GM13977 (cell line): ENCODE data around the gene HSD11B2.

Experiments used
- DNase-seq: peaks from one replicate; pipeline ENCODE4 v3.0.0; 2012; ENCODE audit warnings: low spot score
- CTCF ChIP-seq: IDR thresholded peaks from 2 replicates; pipeline ENCODE4 v1.5.1; 2012; ENCODE audit warnings: mild to moderate bottlenecking, control low read depth; ENCODE audit not compliant: insufficient read depth; ENCODE audit errors: extremely low read depth, missing control alignments
- in situ Hi-C: fragments of 300-500 bp; cut with MboI; formaldehyde crosslinking; loops from one replicate; pipeline ENCODE4 v1.12.0; 2022; ENCODE audit warnings: low sequenced_read_pairs, low pct_unique_long_range_greater_than_20kb, mixed read lengths, inconsistent platforms; ENCODE audit not compliant: unreplicated experiment

Gene HSD11B2

GRCh38 chr16:67444259-67445125, 13.6 kb downstream of the HSD11B2 start:
- no peak for TF ChIP-seq CTCF
- DNase-seq = no peak
- in situ Hi-C loops = no loop called here

DNA sequence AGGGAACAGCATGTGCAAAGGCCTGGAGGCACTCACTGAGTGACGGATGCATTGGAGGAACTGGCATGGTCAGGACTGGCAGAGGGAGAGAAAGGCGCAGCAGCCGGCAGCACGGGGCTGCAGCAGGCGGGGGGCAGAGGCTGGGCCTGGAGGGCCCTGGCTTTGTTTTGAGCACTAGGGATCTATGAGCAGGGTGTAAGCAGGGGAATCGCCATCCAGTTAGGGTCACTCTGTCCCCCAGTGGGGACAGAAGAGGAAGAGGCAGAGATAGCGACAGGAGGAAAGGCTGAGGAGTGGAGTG, 14.2 kb downstream of the HSD11B2 start:
- no peak for TF ChIP-seq CTCF
- in situ Hi-C loops = no loop called here
- DNase-seq = no peak

DNA sequence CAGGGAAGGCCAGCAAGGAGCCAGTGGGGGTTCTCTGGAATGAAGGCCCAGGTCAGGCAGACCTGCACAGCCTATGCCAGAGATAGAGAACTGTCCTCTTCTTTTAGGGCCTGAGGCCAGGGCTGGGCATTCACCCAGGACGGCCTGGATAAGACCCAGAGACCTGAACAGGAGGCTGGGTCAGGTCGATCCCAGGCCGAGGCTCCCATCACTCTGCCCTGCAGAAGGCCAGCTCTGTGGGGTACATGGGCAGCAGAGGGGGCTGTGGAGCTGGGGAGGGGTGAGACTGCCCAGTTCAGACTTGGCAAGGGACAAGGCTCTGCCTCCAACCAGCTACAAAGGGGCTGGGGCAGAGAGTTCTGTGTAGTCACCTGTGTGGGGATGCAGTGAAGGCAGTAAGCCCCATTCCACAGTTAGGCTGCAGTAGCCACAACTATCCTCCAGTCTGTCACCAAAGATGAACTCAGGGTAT, 14.6 kb downstream of the HSD11B2 start:
- no peak for DNase-seq

DNA sequence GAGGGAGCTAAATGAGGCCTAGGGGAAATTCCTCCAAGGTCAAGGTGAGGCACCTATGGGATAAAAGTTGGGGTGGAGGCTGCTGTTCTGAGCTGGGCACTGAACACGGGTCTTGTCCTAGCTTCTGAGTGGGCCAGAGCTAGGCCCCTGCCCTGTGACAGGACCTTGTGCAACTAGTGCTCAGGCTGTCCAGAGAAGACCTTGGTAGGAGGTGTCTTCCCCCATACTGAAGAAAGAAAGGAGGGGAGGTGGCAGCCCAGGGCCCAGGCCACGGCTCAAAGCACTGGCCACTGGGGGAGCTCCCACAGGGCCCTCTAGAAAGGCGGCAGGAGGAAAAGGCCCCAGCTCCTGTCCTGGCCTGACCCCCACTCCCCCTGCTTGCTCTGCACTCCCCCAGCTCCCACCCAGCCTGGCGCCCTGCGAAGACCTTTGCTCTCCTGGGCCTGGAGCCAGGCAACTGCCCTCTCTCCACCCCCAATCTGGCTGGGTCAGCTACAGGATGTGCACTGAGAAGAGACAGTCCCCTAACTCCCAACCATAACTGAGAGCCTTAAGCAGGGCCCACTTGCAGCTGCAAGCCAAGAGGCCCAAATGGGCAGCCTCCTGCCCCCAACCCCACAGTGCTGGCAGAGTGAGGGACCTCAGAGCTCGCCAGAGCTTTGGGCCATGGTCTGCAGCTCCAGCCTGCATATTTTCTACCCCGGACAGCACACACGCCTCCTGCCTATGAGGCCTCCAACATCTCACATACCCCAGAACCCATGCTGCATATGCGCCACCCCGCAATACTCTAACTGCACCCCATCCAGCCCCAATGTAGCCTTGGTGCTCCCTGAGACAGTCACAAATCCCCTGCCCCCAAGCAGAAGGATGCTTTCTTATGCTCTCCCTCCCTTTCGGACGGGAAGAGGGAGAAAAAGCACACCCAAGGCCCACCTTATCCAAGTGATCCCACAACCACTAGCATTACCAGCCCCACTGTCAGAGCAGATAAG, 15.3 kb downstream of the HSD11B2 start:
- in situ Hi-C loops = no loop called here
- TF ChIP-seq CTCF = no peak
- DNase-seq = no peak

More for the DNA sequence above, 14.6 kb downstream of the HSD11B2 start:
- peak; percentile 1 for TF ChIP-seq CTCF
- in situ Hi-C loops = no loop called here

DNA sequence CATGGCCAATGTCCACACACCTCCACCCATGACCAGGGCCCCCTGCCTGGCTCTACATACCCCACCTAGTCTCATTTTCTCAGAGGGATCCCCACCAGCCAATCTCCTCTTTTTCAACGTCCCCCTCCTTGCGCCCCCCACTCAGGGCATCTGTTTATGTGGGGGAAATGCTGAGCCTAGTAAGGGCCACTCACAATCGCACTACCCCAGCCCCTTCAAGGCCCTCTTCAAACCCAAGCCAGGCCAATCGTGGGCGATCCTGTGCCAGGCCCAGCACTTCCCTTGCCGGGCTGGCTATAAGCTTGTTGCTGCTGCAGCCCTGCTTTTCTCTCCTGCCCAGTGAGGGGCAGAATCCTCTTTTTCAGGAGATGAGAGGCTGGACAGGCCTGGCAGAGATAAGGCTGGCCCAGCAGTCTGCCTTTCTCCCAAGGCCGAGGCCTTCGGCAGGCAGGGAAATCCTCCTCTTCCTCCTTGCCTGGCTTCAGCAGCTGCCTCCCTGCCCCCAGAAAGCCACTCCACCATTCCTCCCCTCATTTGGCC, 16.1 kb downstream of the HSD11B2 start:
- in situ Hi-C loops = no loop called here
- DNase-seq = no peak
- TF ChIP-seq CTCF = no peak

DNA sequence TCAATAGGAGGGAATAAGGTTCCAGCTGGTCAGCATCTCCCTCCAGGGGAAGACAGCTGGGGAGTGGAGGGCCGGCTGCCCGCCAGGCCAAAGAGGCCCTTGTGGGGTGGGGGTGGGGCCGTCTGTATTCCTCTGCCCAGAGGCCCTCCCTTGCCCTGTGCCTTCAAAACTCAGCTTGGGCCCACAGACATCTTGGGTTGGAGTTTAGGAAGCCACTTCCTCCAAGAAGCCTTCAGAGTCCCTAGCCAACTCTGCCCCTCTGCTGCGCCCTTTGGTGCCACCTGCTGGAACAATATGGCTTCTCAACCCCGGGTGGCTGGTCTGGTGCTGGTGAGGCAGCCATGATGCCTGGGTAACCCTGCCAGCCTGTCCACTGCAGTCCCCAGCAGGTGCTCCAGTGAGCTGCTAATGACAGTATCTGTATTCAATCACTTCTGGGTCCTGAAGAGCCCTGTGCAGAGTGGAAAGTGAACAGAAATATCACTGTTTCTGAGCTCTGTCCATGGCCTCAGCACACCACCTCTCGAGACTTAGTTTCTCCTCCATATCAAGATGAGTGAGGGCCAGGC, 16.7 kb downstream of the HSD11B2 start:
- TF ChIP-seq CTCF = peak; percentile 57
- in situ Hi-C loops = no loop called here
- DNase-seq = peak; percentile 77
